Kidney (tissue), 14 donors: ENCODE measurements around the gene MUC6. TPM values are rescaled to one million over a fixed set of nuclear protein-coding genes. Genes with fewer than 3 reads are reported as not detected.

Source experiments
- DNase-seq, 5 donors: peaks; one replicate each; pipeline ENCODE4 v3.0.0-alpha.2; 2013 to 2020
- FAIRE-seq: peaks from 2 replicates; lab custom pipeline; 2012; peaks lifted over from hg19 to GRCh38; lab: Jason Lieb, UNC
- H3K27ac ChIP-seq, 2 donors: one replicate each; pipeline ENCODE4 v1.7.0; 2013; ENCODE audit warnings: low read depth in 2 of 2, low read length in 2 of 2, inconsistent platforms in 1 of 2
- H3K27me3 ChIP-seq: one replicate; pipeline ENCODE4 v1.7.1; 2013; ENCODE audit warnings: low read length, inconsistent platforms; ENCODE audit not compliant: control insufficient read depth, insufficient read depth
- H3K36me3 ChIP-seq, 3 donors: one replicate each; pipeline versions ENCODE4 v1.7.0 to v1.7.1; 2013; ENCODE audit warnings: low read length in 3 of 3, control low read depth in 1 of 3, inconsistent platforms in 1 of 3; ENCODE audit not compliant: insufficient read depth in 3 of 3, control insufficient read depth in 2 of 3
- H3K4me1 ChIP-seq, 3 donors: one replicate each; pipeline versions ENCODE4 v1.7.0 to v1.7.1; 2013; ENCODE audit warnings: low read length in 3 of 3, inconsistent platforms in 1 of 3, low read depth in 1 of 3; ENCODE audit not compliant: control insufficient read depth in 2 of 3, insufficient read depth in 2 of 3
- H3K4me3 ChIP-seq, 3 donors: one replicate each; pipeline versions ENCODE4 v1.7.0 to v1.8.1; 2013; ENCODE audit warnings: low read length in 3 of 3, control low read depth in 1 of 3, inconsistent platforms in 1 of 3
- H3K9ac ChIP-seq, 3 donors: one replicate each; pipeline versions ENCODE4 v1.7.0 to v1.7.1; 2013; ENCODE audit warnings: low read length in 3 of 3, control low read depth in 1 of 3, inconsistent platforms in 1 of 3
- H3K9me3 ChIP-seq, 3 donors: one replicate each; pipeline versions ENCODE4 v1.7.0 to v1.7.1; 2013; ENCODE audit warnings: low read length in 3 of 3, control low read depth in 1 of 3, inconsistent platforms in 1 of 3; ENCODE audit not compliant: control insufficient read depth in 2 of 3, insufficient read depth in 1 of 3
- intact Hi-C: fragments of 100-400 bp; cut with DNase I; formaldehyde crosslinking; loops from one replicate; pipeline ENCODE4 v1.11.1; 2022
- polyA plus RNA-seq: library from polyadenylated mRNA; stranded (reverse); fragments of 350-450 nt; fragmentation: Illumina TruSeq; extraction: RNeasy Lipid Tissue Mini Kit (QIAGEN cat#74804); gene quantifications from one replicate; pipeline ENCODE4 v1.2.3, GENCODE V29; 2014; ENCODE audit warnings: low read depth, low replicate concordance; ENCODE audit not compliant: insufficient read depth
- total RNA-seq: library from RNA; stranded (reverse); fragmentation: NEBNext Ultra II Directional; extraction: Animal tissue kit (Norgen Biotek cat#: 25700); gene quantifications from one replicate; pipeline ENCODE4 v1.2.1, GENCODE V29; 2021
- TF ChIP-seq, protein P1 (sequence below): IDR thresholded peaks from 3 replicates; pipeline ENCODE4 v1.5.1; 2012; ENCODE audit warnings: mild to moderate bottlenecking, moderate library complexity, borderline replicate concordance; ENCODE audit not compliant: insufficient read depth; ENCODE audit errors: extremely low read depth
- donor health status: control.
- donor health status: control.
- donor health status: control.
- donor health status: control.
- donor health status: control.
- donor health status: DM: yes; HTN: yes; CAD: no.
- donor health status: Normal renal cell carcinoma (clear cell type).

Gene MUC6
- total and polyA plus RNA-seq, 2 donors from 2014 or later = 1.1 to 3.0 TPM

DNA sequence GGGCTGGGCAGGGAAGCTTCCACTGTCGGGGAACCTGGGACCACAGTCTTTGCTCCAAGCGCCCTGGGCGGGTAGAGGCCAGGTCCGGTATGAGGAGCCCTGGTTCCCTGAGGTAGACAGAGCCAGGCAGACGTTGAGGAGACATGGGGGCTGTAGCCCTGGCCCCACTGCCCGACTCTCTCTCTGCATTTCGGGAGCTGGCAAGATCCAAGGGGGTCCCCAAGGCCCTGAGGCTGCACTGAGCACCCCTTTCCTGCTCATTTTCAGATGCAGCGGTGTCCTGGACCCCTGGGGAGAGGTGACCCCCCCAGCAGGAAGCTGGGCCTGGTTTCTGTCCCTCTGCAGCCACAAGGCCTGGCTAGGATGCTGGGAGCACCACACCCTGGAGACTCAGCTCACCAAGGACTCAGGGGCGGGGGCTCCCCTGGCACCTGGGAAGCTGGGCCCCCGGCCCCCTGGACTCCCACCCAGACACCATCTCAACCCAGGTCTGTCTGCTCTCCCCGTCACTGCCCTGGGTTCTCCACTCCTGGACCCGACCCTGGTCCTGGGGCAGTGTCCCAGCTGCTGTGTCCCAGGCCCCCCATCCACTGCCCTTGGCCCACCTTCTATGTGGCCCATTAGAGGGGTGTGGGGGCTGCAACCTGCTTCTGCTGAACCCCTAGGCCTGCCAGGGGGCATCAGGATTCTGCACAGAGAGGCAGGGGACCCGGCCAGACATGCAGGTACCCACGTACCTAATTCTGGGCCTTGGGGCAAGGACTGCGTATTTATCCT is 15.0 kb upstream of the MUC6 start:
- Histone ChIP-seq H3K4me1 (peaks cover 0 to 2% (median 0%) of the 10 kb centered on the region in 3 donors), H3K9ac (no peak overlapping the region), H3K9me3 (no peaks in the 10 kb centered on the region), H3K4me3 (no peak overlapping the region), H3K36me3 (no peaks in the 10 kb centered on the region), H3K27ac (no peak overlapping the region), H3K27me3 (no peaks in the 10 kb centered on the region)
- DNase-seq (peak in 1 of 5 donors; percentile 64), FAIRE-seq (no peak)
- TF ChIP-seq, protein P1, sequence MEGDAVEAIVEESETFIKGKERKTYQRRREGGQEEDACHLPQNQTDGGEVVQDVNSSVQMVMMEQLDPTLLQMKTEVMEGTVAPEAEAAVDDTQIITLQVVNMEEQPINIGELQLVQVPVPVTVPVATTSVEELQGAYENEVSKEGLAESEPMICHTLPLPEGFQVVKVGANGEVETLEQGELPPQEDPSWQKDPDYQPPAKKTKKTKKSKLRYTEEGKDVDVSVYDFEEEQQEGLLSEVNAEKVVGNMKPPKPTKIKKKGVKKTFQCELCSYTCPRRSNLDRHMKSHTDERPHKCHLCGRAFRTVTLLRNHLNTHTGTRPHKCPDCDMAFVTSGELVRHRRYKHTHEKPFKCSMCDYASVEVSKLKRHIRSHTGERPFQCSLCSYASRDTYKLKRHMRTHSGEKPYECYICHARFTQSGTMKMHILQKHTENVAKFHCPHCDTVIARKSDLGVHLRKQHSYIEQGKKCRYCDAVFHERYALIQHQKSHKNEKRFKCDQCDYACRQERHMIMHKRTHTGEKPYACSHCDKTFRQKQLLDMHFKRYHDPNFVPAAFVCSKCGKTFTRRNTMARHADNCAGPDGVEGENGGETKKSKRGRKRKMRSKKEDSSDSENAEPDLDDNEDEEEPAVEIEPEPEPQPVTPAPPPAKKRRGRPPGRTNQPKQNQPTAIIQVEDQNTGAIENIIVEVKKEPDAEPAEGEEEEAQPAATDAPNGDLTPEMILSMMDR = no peak
- intact Hi-C loops = no loop called here

DNA sequence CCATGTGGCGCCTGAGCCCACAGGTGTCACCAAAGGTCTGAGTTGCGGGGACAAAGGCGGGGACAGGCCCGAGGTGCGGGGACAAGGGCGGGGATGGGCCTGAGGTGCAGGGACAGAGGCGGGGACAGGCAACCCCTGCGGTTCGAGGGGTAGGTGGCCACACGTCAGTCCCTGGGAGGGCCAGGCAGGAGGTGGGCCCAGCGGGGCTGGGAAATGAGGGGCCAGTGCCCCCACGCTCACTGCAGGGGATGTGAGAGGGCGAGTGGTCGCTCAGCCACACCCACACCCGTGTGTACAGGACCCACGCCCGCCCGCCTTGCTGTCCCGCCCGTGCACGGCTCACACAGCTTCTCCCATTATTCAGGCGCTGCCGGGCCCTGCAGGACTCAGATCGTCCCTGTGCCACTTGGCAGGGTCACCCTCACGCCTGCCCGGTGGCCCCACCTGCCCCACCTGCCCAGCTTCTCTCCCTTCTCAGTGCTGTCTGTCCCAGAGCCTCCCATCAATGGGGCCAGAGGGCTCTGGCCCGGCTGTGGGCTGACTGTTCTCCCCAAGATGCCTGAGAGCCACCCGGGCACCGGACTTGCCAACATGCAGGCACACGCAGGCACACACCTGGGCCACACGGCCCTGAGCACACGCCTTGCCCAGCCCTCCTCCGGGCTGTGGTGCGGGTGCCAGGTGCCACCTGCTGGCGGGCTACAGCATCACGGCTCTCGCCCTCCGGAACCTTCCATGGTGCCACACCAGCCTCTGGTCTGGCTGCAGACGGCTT is 14.2 kb upstream of the MUC6 start:
- FAIRE-seq = no peak
- peak; percentile 83 to 87 (median 84) for DNase-seq
- intact Hi-C loops = no loop called here
- no peaks in the 10 kb centered on the region for H3K27me3 ChIP-seq
- no peaks in the 10 kb centered on the region for H3K9me3 ChIP-seq
- peaks cover 0 to 2% (median 0%) of the 10 kb centered on the region in 3 donors for H3K4me1 ChIP-seq
- no peak overlapping the region for H3K9ac ChIP-seq
- no peak overlapping the region for H3K4me3 ChIP-seq
- no peak overlapping the region for H3K27ac ChIP-seq
- no peaks in the 10 kb centered on the region for H3K36me3 ChIP-seq
- TF ChIP-seq, protein P1 = peak; percentile 99

DNA sequence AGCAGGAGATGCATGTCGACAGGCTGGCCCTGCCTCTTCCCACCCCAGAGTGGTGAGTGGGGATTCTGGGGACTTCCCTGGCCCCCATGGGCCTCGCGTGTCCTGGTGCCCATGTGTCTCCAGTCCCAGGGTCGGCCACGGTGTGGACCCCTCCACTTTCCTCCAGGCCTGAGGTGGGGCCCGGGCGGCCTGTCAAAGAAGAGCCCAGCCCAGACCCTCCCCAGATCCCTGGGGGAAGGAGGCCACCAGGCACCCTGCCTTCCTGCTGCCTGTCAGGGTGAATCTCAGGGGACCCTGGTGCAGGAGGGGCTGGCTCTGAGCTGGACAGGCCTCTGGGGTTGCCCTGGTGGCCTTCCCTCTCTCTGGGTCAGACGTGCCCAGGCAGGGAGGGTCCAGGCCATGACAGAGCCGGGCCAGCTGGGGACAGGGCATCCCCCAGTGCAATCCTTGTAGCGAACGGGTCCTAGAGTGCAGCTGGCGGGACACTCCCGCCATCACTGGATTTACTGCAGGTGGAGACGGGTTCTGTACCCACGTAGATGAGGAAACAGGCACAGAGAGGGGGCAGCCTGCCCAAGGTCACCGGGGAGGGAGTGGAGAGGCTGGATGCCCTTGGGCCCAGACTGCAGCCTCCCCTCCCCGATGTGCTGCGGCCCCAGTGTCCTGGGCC is 13.5 kb upstream of the MUC6 start:
- Histone ChIP-seq H3K27ac (no peak overlapping the region), H3K9me3 (peaks cover 0 to under 1% (median 0%) of the 10 kb centered on the region in 3 donors), H3K4me1 (peaks cover 0 to 2% (median 0%) of the 10 kb centered on the region in 3 donors), H3K9ac (no peak overlapping the region), H3K4me3 (no peak overlapping the region), H3K27me3 (no peaks in the 10 kb centered on the region), H3K36me3 (no peaks in the 10 kb centered on the region)
- DNase-seq (peak in 2 of 5 donors; percentile 40 to 77), FAIRE-seq (no peak)
- TF ChIP-seq, protein P1 = no peak
- intact Hi-C loops = loop anchor here (10.0 kb wide), 1 partner anchor 195 kb away; no protein-coding TSS in a partner anchor
